Measurements from ENCODE around the gene ERC2. TPM values are rescaled to one million over a fixed set of nuclear protein-coding genes. Genes with fewer than 3 reads are reported as not detected.

ERC2 gene
- total RNA-seq, 1 experiment from 2014 or later = 0.90 TPM

- Histone ChIP-seq H3K4me1 (ENCODE audit: insufficient read depth, low read length, poor library complexity, severe bottlenecking) (no peaks in the 10 kb centered on the region), H3K27ac (ENCODE audit: low read depth, low read length, poor library complexity, severe bottlenecking) (no peak overlapping the region), H3K4me3 (ENCODE audit: low read depth, low read length, poor library complexity, severe bottlenecking) (no peak overlapping the region), H3K9me3 (ENCODE audit: low read depth, low read length, poor library complexity, severe bottlenecking) (no peaks in the 10 kb centered on the region), H3K36me3 (ENCODE audit: insufficient read depth, low read length, poor library complexity, severe bottlenecking) (no peaks in the 10 kb centered on the region), H3K27me3 (replicated peaks; ENCODE audit: insufficient read depth, low read depth, low read length, poor library complexity) (no peaks in the 10 kb centered on the region)
- TF ChIP-seq, protein P1, sequence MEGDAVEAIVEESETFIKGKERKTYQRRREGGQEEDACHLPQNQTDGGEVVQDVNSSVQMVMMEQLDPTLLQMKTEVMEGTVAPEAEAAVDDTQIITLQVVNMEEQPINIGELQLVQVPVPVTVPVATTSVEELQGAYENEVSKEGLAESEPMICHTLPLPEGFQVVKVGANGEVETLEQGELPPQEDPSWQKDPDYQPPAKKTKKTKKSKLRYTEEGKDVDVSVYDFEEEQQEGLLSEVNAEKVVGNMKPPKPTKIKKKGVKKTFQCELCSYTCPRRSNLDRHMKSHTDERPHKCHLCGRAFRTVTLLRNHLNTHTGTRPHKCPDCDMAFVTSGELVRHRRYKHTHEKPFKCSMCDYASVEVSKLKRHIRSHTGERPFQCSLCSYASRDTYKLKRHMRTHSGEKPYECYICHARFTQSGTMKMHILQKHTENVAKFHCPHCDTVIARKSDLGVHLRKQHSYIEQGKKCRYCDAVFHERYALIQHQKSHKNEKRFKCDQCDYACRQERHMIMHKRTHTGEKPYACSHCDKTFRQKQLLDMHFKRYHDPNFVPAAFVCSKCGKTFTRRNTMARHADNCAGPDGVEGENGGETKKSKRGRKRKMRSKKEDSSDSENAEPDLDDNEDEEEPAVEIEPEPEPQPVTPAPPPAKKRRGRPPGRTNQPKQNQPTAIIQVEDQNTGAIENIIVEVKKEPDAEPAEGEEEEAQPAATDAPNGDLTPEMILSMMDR (conservative IDR thresholded peaks at IDR 0.05; ENCODE audit: low read depth, low read length) = no peak
- no peak for TF ChIP-seq EZH2 (IDR thresholded peaks at IDR 0.05; ENCODE audit: borderline replicate concordance, low read depth, low read length, poor library complexity, severe bottlenecking)
- DNase-seq (ENCODE audit: low spot score) = peak; percentile 22
- ChIA-PET POLR2A (ENCODE audit: low non-redundant PET) (interaction anchor here (0.6 kb wide), 1 partner anchor 1130 kb away, joined by 4 read pairs; no protein-coding TSS in a partner anchor), CTCF (no interaction called here)
- no TSS peak for BruUV-seq (replicated peaks)
- intact Hi-C loops (cut with micrococcal nuclease; ENCODE audit: unreplicated experiment) = no loop called here
Observed at GRCh38 chr3:55984626-55985025, 483.6 kb downstream of the ERC2 start.

- TF ChIP-seq EZH2 (IDR thresholded peaks at IDR 0.05; ENCODE audit: borderline replicate concordance, low read depth, low read length, poor library complexity, severe bottlenecking) = no peak
- TF ChIP-seq, protein P1 (conservative IDR thresholded peaks at IDR 0.05; ENCODE audit: low read depth, low read length) = no peak
- no TSS peak for BruUV-seq (replicated peaks)
- H3K27ac ChIP-seq (ENCODE audit: low read depth, low read length, poor library complexity, severe bottlenecking) = no peak overlapping the region
- no peaks in the 10 kb centered on the region for H3K9me3 ChIP-seq (ENCODE audit: low read depth, low read length, poor library complexity, severe bottlenecking)
- no peaks in the 10 kb centered on the region for H3K36me3 ChIP-seq (ENCODE audit: insufficient read depth, low read length, poor library complexity, severe bottlenecking)
- no peaks in the 10 kb centered on the region for H3K27me3 ChIP-seq (replicated peaks; ENCODE audit: insufficient read depth, low read depth, low read length, poor library complexity)
- intact Hi-C loops (cut with micrococcal nuclease; ENCODE audit: unreplicated experiment) = no loop called here
- DNase-seq (ENCODE audit: low spot score) = no peak
- POLR2A ChIA-PET (ENCODE audit: low non-redundant PET) = no interaction called here
- CTCF ChIA-PET = no interaction called here
- no peak overlapping the region for H3K4me3 ChIP-seq (ENCODE audit: low read depth, low read length, poor library complexity, severe bottlenecking)
- no peaks in the 10 kb centered on the region for H3K4me1 ChIP-seq (ENCODE audit: insufficient read depth, low read length, poor library complexity, severe bottlenecking)
Observed at GRCh38 chr3:55978953-55979352, 489.3 kb downstream of the ERC2 start.

DNA sequence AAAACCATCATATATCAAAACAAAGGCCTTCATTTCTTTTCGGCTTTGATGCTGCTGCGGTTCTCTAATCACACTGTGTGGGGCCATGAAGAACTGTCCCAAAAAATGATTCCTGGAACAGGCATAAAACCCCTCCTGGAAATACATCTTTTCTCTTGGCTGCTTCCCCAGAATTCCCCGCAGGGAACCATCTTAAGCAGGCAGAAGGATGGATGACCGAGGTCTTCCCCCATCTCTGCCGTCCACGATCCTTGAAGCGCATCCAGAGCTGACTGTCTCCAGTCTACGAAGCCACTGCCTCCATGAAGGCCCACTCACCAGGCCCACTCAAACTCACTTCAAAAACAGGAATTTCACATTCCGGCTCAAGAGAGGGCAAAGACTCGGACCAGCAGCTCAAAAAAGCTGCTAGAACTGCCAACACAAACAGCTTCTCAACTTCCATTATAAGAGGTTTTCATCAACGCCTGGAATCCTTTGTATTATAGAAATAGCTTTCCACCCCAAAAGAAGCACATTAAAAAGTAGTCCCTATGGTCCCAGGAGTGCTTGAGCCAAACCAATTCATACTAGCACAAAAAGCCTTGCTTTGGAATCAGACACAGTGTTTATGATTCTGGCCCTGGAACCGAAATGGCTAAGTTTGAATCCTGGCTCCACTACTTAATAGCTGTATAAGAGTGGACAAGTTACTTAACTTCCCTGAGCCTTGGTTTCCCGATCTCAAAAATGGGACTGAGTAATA lies 493.7 kb downstream of the ERC2 start:
- intact Hi-C loops (cut with micrococcal nuclease; ENCODE audit: unreplicated experiment) = no loop called here
- Histone ChIP-seq H3K36me3 (ENCODE audit: insufficient read depth, low read length, poor library complexity, severe bottlenecking) (no peaks in the 10 kb centered on the region), H3K4me1 (ENCODE audit: insufficient read depth, low read length, poor library complexity, severe bottlenecking) (peaks cover 2% of the 10 kb centered on the region), H3K9me3 (ENCODE audit: low read depth, low read length, poor library complexity, severe bottlenecking) (no peaks in the 10 kb centered on the region), H3K4me3 (ENCODE audit: low read depth, low read length, poor library complexity, severe bottlenecking) (no peak overlapping the region), H3K27ac (ENCODE audit: low read depth, low read length, poor library complexity, severe bottlenecking) (no peak overlapping the region), H3K27me3 (replicated peaks; ENCODE audit: insufficient read depth, low read depth, low read length, poor library complexity) (no peaks in the 10 kb centered on the region)
- no peak for TF ChIP-seq EZH2 (IDR thresholded peaks at IDR 0.05; ENCODE audit: borderline replicate concordance, low read depth, low read length, poor library complexity, severe bottlenecking)
- TF ChIP-seq, protein P1 (conservative IDR thresholded peaks at IDR 0.05; ENCODE audit: low read depth, low read length) = no peak
- DNase-seq (ENCODE audit: low spot score) = no peak
- ChIA-PET CTCF (no interaction called here), POLR2A (ENCODE audit: low non-redundant PET) (no interaction called here)
- BruUV-seq (replicated peaks) = no TSS peak

All from A673 (cell line).